Body of pancreas (tissue), 4 donors: ENCODE data around the gene HSD17B1. TPM values are rescaled to one million over a fixed set of nuclear protein-coding genes. Genes with fewer than 3 reads are reported as not detected.
A peak's percentile ranks its signal among the peaks of the same experiment; 100 is the strongest.

ENCODE experiments used
- ATAC-seq: fragments of 150-250 bp; one replicate; pipeline ENCODE4 v1.9.1; 2016
- DNase-seq, 4 donors: peaks; one replicate each; pipeline ENCODE4 v3.0.0-alpha.2; 2019
- H3K27ac ChIP-seq, 4 donors: fragments of 200-600 bp; sonication (generic); 1 replicate in 3 of 4; 2 replicates in 1 of 4; pipeline versions ENCODE4 v1.5.1 to v1.6.1; 2016 to 2019; ENCODE audit warnings: mild to moderate bottlenecking in 1 of 4, mixed read lengths in 1 of 4, moderate library complexity in 1 of 4
- H3K27me3 ChIP-seq, 2 donors: fragments of 200-600 bp; sonication (generic); one replicate each; pipeline ENCODE4 v1.6.0; 2016; ENCODE audit warnings: mild to moderate bottlenecking in 1 of 2
- H3K36me3 ChIP-seq, 2 donors: fragments of 200-600 bp; sonication (generic); replicated peaks in 1 of 2; 2 replicates each; pipeline ENCODE4 v1.5.1; 2016; ENCODE audit warnings: low read depth in 2 of 2; ENCODE audit not compliant: insufficient read depth in 1 of 2
- H3K4me1 ChIP-seq: fragments of 200-600 bp; sonication (generic); one replicate; pipeline ENCODE4 v1.6.0; 2016
- H3K4me3 ChIP-seq, 2 donors: fragments of 200-600 bp; sonication (generic); 1 replicate in 1 of 2; 2 replicates in 1 of 2; pipeline ENCODE4 v1.5.1; 2016 to 2019
- H3K9me3 ChIP-seq, 3 donors: fragments of 200-600 bp; sonication (generic); 1 replicate in 2 of 3; 2 replicates in 1 of 3; pipeline ENCODE4 v1.5.1; 2016
- CTCF ChIP-seq, 7 experiments: fragments of 450-650 bp in 4 of 7; fragments of 200-600 bp in 3 of 7; sonication (generic) in 3 of 7; IDR thresholded peaks; one replicate each; pipeline ENCODE4 v1.5.1; 2016 to 2019; ENCODE audit warnings: antibody characterized with exemption in 7 of 7
- POLR2A ChIP-seq, 3 donors: fragments of 450-650 bp; IDR thresholded peaks; one replicate each; pipeline ENCODE4 v1.6.1; 2016; ENCODE audit warnings: antibody characterized with exemption in 3 of 3, mild to moderate bottlenecking in 2 of 3
- WGBS, 2 donors: methylation state at CpG; one replicate each; pipeline ENCODE4 v1.1.5; 2017; 5-methylcytosine and 5-hydroxymethylcytosine counted together
- intact Hi-C: fragments of 100-400 bp; cut with DNase I; formaldehyde crosslinking; loops from one replicate; pipeline ENCODE4 v1.15.1; 2023
- total RNA-seq, 2 donors: library from RNA; depleted of rRNA; stranded (reverse); fragments of >200 nt; gene quantifications; one replicate each; pipeline ENCODE4 v1.1.0, GENCODE V29; 2016

HSD17B1 gene
- total RNA-seq, 2 donors from 2014 or later, result 0.78 to 9.2 TPM

DNA sequence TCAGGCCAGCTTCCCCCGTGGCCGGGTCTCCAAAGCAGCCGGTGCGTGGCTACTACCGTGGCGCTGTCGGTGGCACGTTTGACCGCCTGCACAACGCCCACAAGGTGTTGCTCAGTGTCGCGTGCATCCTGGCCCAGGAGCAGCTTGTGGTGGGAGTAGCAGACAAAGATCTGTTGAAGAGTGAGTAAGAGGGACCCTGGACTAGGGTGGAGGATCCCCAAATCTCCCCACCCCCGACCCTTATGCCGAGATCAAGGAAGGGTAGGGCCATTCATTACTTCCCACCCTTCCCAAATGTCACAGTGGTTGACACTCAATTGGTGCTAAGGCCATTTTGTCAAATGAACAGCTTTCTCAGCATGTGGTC is 10.4 kb downstream of the HSD17B1 start:
- H3K27ac ChIP-seq, result peak overlapping the region; percentile 72 to 93 (median 88)
- WGBS, 2 donors, result 24% methylated on average over 9 to 14 of the region's 14 CpGs

GRCh38 chr17:42563543-42563942 is 10.8 kb downstream of the HSD17B1 start:
- H3K4me1 ChIP-seq, result peaks cover 55% of the 10 kb centered on the region
- peaks cover 0 to 15% of the 10 kb centered on the region in 2 donors for H3K36me3 ChIP-seq
- peak overlapping the region; percentile 72 to 93 (median 88) for H3K27ac ChIP-seq
- DNase-seq (peak; percentile 65 to 82 (median 78)), ATAC-seq (no peak)
- intact Hi-C loops, result no loop called here
- no peak overlapping the region for H3K4me3 ChIP-seq
- 0 to 10% methylated on average over 1 of the region's 1 CpG for WGBS, 2 donors
- H3K27me3 ChIP-seq, result no peaks in the 10 kb centered on the region
- no peaks in the 10 kb centered on the region for H3K9me3 ChIP-seq
- no peak for TF ChIP-seq POLR2A (IDR thresholded peaks at IDR 0.05)
- TF ChIP-seq CTCF (IDR thresholded peaks at IDR 0.05), result peak in 3 of 7 experiments; percentile 3 to 31 (median 25)

More for the DNA sequence above, 10.4 kb downstream of the HSD17B1 start:
- Histone ChIP-seq H3K36me3 (peaks cover 0 to 15% of the 10 kb centered on the region in 2 donors), H3K4me3 (peak overlapping the region; percentile 72 to 90), H3K9me3 (no peaks in the 10 kb centered on the region), H3K27me3 (no peaks in the 10 kb centered on the region), H3K4me1 (peaks cover 51% of the 10 kb centered on the region)
- no peak for ATAC-seq
- no peak for DNase-seq
- intact Hi-C loops, result no loop called here
- TF ChIP-seq POLR2A (IDR thresholded peaks at IDR 0.05) (peak in 2 of 3 donors; percentile 19 to 41), CTCF (IDR thresholded peaks at IDR 0.05) (peak in 1 of 7 experiments; percentile 3)

DNA sequence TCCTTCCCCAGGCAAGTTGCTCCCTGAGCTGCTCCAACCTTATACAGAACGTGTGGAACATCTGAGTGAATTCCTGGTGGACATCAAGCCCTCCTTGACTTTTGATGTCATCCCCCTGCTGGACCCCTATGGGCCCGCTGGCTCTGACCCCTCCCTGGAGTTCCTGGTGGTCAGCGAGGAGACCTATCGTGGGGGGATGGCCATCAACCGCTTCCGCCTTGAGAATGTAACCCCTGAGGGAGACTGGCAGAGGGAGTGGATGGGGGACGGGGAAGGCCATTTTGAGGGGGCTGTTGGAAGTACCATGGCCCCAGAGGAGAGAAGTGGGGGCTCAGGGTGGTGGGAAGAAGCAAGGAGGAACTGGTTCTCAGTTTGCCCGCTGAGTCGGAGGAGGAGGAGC is 11.2 kb downstream of the HSD17B1 start:
- intact Hi-C loops, result no loop called here
- Histone ChIP-seq H3K27ac (peak overlapping the region in 3 of 4 donors; percentile 85 to 93 (median 90)), H3K36me3 (peaks cover 0 to 15% of the 10 kb centered on the region in 2 donors), H3K27me3 (no peaks in the 10 kb centered on the region), H3K4me1 (peaks cover 60% of the 10 kb centered on the region), H3K9me3 (no peaks in the 10 kb centered on the region), H3K4me3 (no peak overlapping the region)
- DNase-seq (no peak), ATAC-seq (no peak)
- TF ChIP-seq POLR2A (IDR thresholded peaks at IDR 0.05) (no peak), CTCF (IDR thresholded peaks at IDR 0.05) (no peak)
- 70 to 79% methylated on average over 9 of the region's 9 CpGs for WGBS, 2 donors

- Histone ChIP-seq H3K27ac (peak overlapping the region in 3 of 4 donors; percentile 85 to 93 (median 90)), H3K36me3 (peaks cover 5 to 26% of the 10 kb centered on the region in 2 donors), H3K4me3 (no peak overlapping the region), H3K27me3 (no peaks in the 10 kb centered on the region), H3K9me3 (no peaks in the 10 kb centered on the region), H3K4me1 (peaks cover 63% of the 10 kb centered on the region)
- DNase-seq (no peak), ATAC-seq (no peak)
- no peak for TF ChIP-seq POLR2A (IDR thresholded peaks at IDR 0.05)
- no peak for TF ChIP-seq CTCF (IDR thresholded peaks at IDR 0.05)
- 86% methylated on average over 15 of the region's 15 CpGs for WGBS, 2 donors
- intact Hi-C loops, result no loop called here
These were observed 12.2 kb downstream of the HSD17B1 start for GRCh38 chr17:42564815-42565522.
